Measurements from ENCODE around the gene CASR.

The CASR gene

GRCh38 chr3:122246199-122246598 is 62.7 kb downstream of the CASR start:
- Histone ChIP-seq H2AFZ (ENCODE audit: low read depth, low read length) (no peak overlapping the region), H3K27ac (ENCODE audit: low read length, poor library complexity, severe bottlenecking) (no peak overlapping the region), H3K9ac (ENCODE audit: low read length) (peak overlapping the region; percentile 63), H3K4me1 (ENCODE audit: control insufficient read depth, insufficient read depth, low read depth, low read length) (no peaks in the 10 kb centered on the region), H3K18ac (ENCODE audit: low read depth in 1 of 2, low read length in 2 of 2) (no peak overlapping the region), H3K79me1 (replicated peaks; ENCODE audit: low read length, poor library complexity, severe bottlenecking) (no peaks in the 10 kb centered on the region), H4K8ac (ENCODE audit: low read length) (no peak overlapping the region), H3K27me3 (ENCODE audit: control insufficient read depth in 1 of 2, insufficient read depth in 1 of 2, low read length in 2 of 2) (peaks cover 0 to 4% of the 10 kb centered on the region in 2 experiments), H2BK5ac (ENCODE audit: low read depth, low read length, poor library complexity, severe bottlenecking) (no peak overlapping the region), H2BK15ac (ENCODE audit: low read depth, poor library complexity, severe bottlenecking) (no peak overlapping the region), H2BK120ac (ENCODE audit: low read depth, low read length) (no peak overlapping the region), H3K14ac (ENCODE audit: low read length in 2 of 2) (no peak overlapping the region), H3K4ac (ENCODE audit: low read depth in 1 of 2, low read length in 2 of 2) (no peak overlapping the region), H3K9me3 (ENCODE audit: control insufficient read depth, low read length) (no peaks in the 10 kb centered on the region), H3K23ac (ENCODE audit: low read length in 2 of 2) (no peak overlapping the region), H2AK5ac (ENCODE audit: low read length, severe bottlenecking) (no peak overlapping the region), H4K91ac (ENCODE audit: low read length) (no peak overlapping the region), H3K4me2 (ENCODE audit: low read length, poor library complexity, severe bottlenecking) (no peak overlapping the region), H2BK12ac (ENCODE audit: low read length in 2 of 2) (no peak overlapping the region), H3K36me3 (ENCODE audit: control insufficient read depth in 1 of 2, insufficient read depth in 2 of 2, low read depth in 1 of 2, low read length in 2 of 2) (no peaks in the 10 kb centered on the region), H3K4me3 (ENCODE audit: insufficient read depth in 1 of 2, low read depth in 1 of 2, low read length in 2 of 2) (peak overlapping the region in 1 of 2 experiments; percentile 46)
- DNase-seq, result peak; percentile 26
- 62% methylated on average over 4 of the region's 4 CpGs for WGBS

- no peak overlapping the region for H2BK5ac ChIP-seq (ENCODE audit: low read depth, low read length, poor library complexity, severe bottlenecking)
- no peaks in the 10 kb centered on the region for H3K79me1 ChIP-seq (replicated peaks; ENCODE audit: low read length, poor library complexity, severe bottlenecking)
- no peak overlapping the region for H3K27ac ChIP-seq (ENCODE audit: low read length, poor library complexity, severe bottlenecking)
- no peaks in the 10 kb centered on the region for H3K4me1 ChIP-seq (ENCODE audit: control insufficient read depth, insufficient read depth, low read depth, low read length)
- H3K14ac ChIP-seq (ENCODE audit: low read length in 2 of 2), result no peak overlapping the region
- 87% methylated on average over 7 of the region's 8 CpGs for WGBS
- no peak for DNase-seq
- H3K4ac ChIP-seq (ENCODE audit: low read depth in 1 of 2, low read length in 2 of 2), result no peak overlapping the region
- no peak overlapping the region for H3K18ac ChIP-seq (ENCODE audit: low read depth in 1 of 2, low read length in 2 of 2)
- no peak overlapping the region for H2AK5ac ChIP-seq (ENCODE audit: low read length, severe bottlenecking)
- no peak overlapping the region for H4K91ac ChIP-seq (ENCODE audit: low read length)
- no peak overlapping the region for H3K4me3 ChIP-seq (ENCODE audit: insufficient read depth in 1 of 2, low read depth in 1 of 2, low read length in 2 of 2)
- H3K4me2 ChIP-seq (ENCODE audit: low read length, poor library complexity, severe bottlenecking), result no peak overlapping the region
- H3K23ac ChIP-seq (ENCODE audit: low read length in 2 of 2), result no peak overlapping the region
- H3K9me3 ChIP-seq (ENCODE audit: control insufficient read depth, low read length), result no peaks in the 10 kb centered on the region
- no peaks in the 10 kb centered on the region for H3K36me3 ChIP-seq (ENCODE audit: control insufficient read depth in 1 of 2, insufficient read depth in 2 of 2, low read depth in 1 of 2, low read length in 2 of 2)
- peak overlapping the region in 1 of 2 experiments; percentile 11 for H2BK12ac ChIP-seq (ENCODE audit: low read length in 2 of 2)
- H4K8ac ChIP-seq (ENCODE audit: low read length), result no peak overlapping the region
- H2BK15ac ChIP-seq (ENCODE audit: low read depth, poor library complexity, severe bottlenecking), result no peak overlapping the region
- peaks cover 0 to 4% of the 10 kb centered on the region in 2 experiments for H3K27me3 ChIP-seq (ENCODE audit: control insufficient read depth in 1 of 2, insufficient read depth in 1 of 2, low read length in 2 of 2)
- no peak overlapping the region for H2AFZ ChIP-seq (ENCODE audit: low read depth, low read length)
- no peak overlapping the region for H3K9ac ChIP-seq (ENCODE audit: low read length)
- H2BK120ac ChIP-seq (ENCODE audit: low read depth, low read length), result no peak overlapping the region
Observed at GRCh38 chr3:122247087-122247824, 63.8 kb downstream of the CASR start.

GRCh38 chr3:122247825-122248185 is 64.3 kb downstream of the CASR start:
- no peak for DNase-seq
- Histone ChIP-seq H2BK12ac (ENCODE audit: low read length in 2 of 2) (peak overlapping the region in 1 of 2 experiments; percentile 11), H2BK120ac (ENCODE audit: low read depth, low read length) (no peak overlapping the region), H3K14ac (ENCODE audit: low read length in 2 of 2) (no peak overlapping the region), H3K4me2 (ENCODE audit: low read length, poor library complexity, severe bottlenecking) (no peak overlapping the region), H2BK15ac (ENCODE audit: low read depth, poor library complexity, severe bottlenecking) (no peak overlapping the region), H4K8ac (ENCODE audit: low read length) (no peak overlapping the region), H3K18ac (ENCODE audit: low read depth in 1 of 2, low read length in 2 of 2) (no peak overlapping the region), H3K27ac (ENCODE audit: low read length, poor library complexity, severe bottlenecking) (no peak overlapping the region), H3K79me1 (replicated peaks; ENCODE audit: low read length, poor library complexity, severe bottlenecking) (no peaks in the 10 kb centered on the region), H3K9ac (ENCODE audit: low read length) (no peak overlapping the region), H3K23ac (ENCODE audit: low read length in 2 of 2) (no peak overlapping the region), H3K4ac (ENCODE audit: low read depth in 1 of 2, low read length in 2 of 2) (no peak overlapping the region), H2BK5ac (ENCODE audit: low read depth, low read length, poor library complexity, severe bottlenecking) (no peak overlapping the region), H3K9me3 (ENCODE audit: control insufficient read depth, low read length) (no peaks in the 10 kb centered on the region), H4K91ac (ENCODE audit: low read length) (no peak overlapping the region), H2AK5ac (ENCODE audit: low read length, severe bottlenecking) (no peak overlapping the region), H3K36me3 (ENCODE audit: control insufficient read depth in 1 of 2, insufficient read depth in 2 of 2, low read depth in 1 of 2, low read length in 2 of 2) (no peaks in the 10 kb centered on the region), H2AFZ (ENCODE audit: low read depth, low read length) (no peak overlapping the region), H3K27me3 (ENCODE audit: control insufficient read depth in 1 of 2, insufficient read depth in 1 of 2, low read length in 2 of 2) (peaks cover 0 to 4% of the 10 kb centered on the region in 2 experiments), H3K4me3 (ENCODE audit: insufficient read depth in 1 of 2, low read depth in 1 of 2, low read length in 2 of 2) (no peak overlapping the region), H3K4me1 (ENCODE audit: control insufficient read depth, insufficient read depth, low read depth, low read length) (no peaks in the 10 kb centered on the region)
- 85% methylated on average over 5 of the region's 5 CpGs for WGBS

- H3K4me2 ChIP-seq (ENCODE audit: low read length, poor library complexity, severe bottlenecking), result no peak overlapping the region
- no peak overlapping the region for H2AK5ac ChIP-seq (ENCODE audit: low read length, severe bottlenecking)
- WGBS, result 61% methylated on average over 3 of the region's 3 CpGs
- no peak overlapping the region for H3K4me3 ChIP-seq (ENCODE audit: insufficient read depth in 1 of 2, low read depth in 1 of 2, low read length in 2 of 2)
- no peak overlapping the region for H4K91ac ChIP-seq (ENCODE audit: low read length)
- no peak overlapping the region for H3K4ac ChIP-seq (ENCODE audit: low read depth in 1 of 2, low read length in 2 of 2)
- H3K9me3 ChIP-seq (ENCODE audit: control insufficient read depth, low read length), result no peaks in the 10 kb centered on the region
- H2BK120ac ChIP-seq (ENCODE audit: low read depth, low read length), result no peak overlapping the region
- no peak overlapping the region for H2BK12ac ChIP-seq (ENCODE audit: low read length in 2 of 2)
- no peaks in the 10 kb centered on the region for H3K79me1 ChIP-seq (replicated peaks; ENCODE audit: low read length, poor library complexity, severe bottlenecking)
- peaks cover 0 to 4% of the 10 kb centered on the region in 2 experiments for H3K27me3 ChIP-seq (ENCODE audit: control insufficient read depth in 1 of 2, insufficient read depth in 1 of 2, low read length in 2 of 2)
- H2BK5ac ChIP-seq (ENCODE audit: low read depth, low read length, poor library complexity, severe bottlenecking), result no peak overlapping the region
- no peak overlapping the region for H4K8ac ChIP-seq (ENCODE audit: low read length)
- no peak overlapping the region for H3K14ac ChIP-seq (ENCODE audit: low read length in 2 of 2)
- no peak overlapping the region for H3K27ac ChIP-seq (ENCODE audit: low read length, poor library complexity, severe bottlenecking)
- no peak overlapping the region for H3K23ac ChIP-seq (ENCODE audit: low read length in 2 of 2)
- H2AFZ ChIP-seq (ENCODE audit: low read depth, low read length), result no peak overlapping the region
- no peaks in the 10 kb centered on the region for H3K36me3 ChIP-seq (ENCODE audit: control insufficient read depth in 1 of 2, insufficient read depth in 2 of 2, low read depth in 1 of 2, low read length in 2 of 2)
- H3K18ac ChIP-seq (ENCODE audit: low read depth in 1 of 2, low read length in 2 of 2), result no peak overlapping the region
- H3K9ac ChIP-seq (ENCODE audit: low read length), result no peak overlapping the region
- DNase-seq, result no peak
- no peaks in the 10 kb centered on the region for H3K4me1 ChIP-seq (ENCODE audit: control insufficient read depth, insufficient read depth, low read depth, low read length)
- H2BK15ac ChIP-seq (ENCODE audit: low read depth, poor library complexity, severe bottlenecking), result no peak overlapping the region
Observed at GRCh38 chr3:122251428-122251827, 68.0 kb downstream of the CASR start.
